Activated CD4-positive, alpha-beta T cell treated with anti-CD3 and anti-CD28 coated beads for 48 hours (primary cell): ENCODE measurements around the gene RCOR2.

Experiments
- DNase-seq: peaks from one replicate; pipeline ENCODE4 v3.0.0-alpha.2; 2020

RCOR2 gene

DNA sequence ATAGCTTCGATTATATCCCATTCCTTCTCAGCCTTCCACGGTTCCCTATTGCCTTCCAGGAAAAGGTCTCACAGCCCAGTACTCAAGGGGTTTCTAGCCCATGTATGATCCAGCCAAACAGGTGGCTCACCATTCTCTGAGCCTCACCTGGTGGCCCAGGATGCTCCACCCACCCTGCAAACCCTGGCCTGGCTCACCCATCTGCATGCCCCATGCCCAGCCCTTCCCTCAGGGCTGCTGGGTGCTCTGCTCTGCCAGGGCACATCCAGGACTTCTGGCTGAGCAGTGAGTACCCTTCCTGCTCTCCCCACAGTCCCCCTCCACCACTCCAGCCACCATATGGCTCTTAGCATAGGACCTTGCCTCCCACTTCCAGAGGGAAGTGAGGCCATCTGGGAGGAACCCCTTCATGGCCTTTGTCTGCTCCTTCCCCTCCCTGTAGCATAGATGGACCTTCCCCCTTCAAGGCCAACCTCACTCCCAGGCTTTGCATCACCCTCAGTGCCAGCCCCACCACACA is 5.8 kb upstream of the RCOR2 start:
- DNase-seq, result no peak

- peak; percentile 45 for DNase-seq
These were observed 4.0 kb upstream of the RCOR2 start for GRCh38 chr11:63920939-63921417.

DNA sequence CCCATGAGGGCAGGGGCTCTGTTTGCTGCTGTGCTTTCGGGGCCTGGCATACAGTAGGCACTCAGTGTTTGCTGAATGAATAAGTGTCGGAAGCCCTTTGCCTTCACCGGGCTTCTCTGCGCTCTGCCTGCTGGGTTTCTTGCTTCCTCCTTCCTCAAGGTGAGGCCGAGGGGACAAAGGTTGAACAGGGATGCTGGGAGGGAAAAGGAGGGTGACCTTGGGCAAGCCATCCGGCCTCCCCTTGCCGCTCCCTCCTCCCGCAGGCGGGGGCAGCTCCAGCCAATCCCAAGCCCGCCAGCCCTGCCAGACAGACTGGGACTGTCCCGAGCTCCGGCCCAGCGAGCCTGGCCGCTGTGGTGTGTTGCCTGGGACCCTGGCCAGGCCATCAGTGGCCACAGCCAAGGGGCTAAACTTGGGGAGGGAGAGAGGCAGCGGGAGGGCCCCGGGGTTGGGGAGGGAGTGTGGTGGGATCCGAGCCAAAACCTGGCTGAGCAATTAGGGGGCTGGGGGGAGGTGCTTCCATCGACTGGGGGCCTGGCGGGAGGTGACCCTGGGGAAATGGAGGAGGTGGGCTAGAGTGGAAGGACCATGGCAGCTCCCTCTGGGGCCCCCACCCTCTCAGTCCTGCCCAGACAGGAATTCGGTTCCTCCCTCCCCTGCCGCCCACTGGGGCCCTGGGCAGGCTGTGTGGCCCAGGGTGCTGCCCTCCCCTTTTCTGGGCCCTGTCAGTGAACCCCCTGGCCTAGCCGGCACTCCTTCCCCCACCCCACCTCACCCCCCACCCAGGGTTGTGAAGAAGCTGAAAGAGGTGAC is 3.4 kb upstream of the RCOR2 start:
- no peak for DNase-seq

GRCh38 chr11:63919267-63920125 is 2.5 kb upstream of the RCOR2 start:
- no peak for DNase-seq

GRCh38 chr11:63918507-63919191 is 1.7 kb upstream of the RCOR2 start:
- no peak for DNase-seq

GRCh38 chr11:63917692-63918506 is 935 bp upstream of the RCOR2 start:
- DNase-seq, result peak; percentile 45

DNA sequence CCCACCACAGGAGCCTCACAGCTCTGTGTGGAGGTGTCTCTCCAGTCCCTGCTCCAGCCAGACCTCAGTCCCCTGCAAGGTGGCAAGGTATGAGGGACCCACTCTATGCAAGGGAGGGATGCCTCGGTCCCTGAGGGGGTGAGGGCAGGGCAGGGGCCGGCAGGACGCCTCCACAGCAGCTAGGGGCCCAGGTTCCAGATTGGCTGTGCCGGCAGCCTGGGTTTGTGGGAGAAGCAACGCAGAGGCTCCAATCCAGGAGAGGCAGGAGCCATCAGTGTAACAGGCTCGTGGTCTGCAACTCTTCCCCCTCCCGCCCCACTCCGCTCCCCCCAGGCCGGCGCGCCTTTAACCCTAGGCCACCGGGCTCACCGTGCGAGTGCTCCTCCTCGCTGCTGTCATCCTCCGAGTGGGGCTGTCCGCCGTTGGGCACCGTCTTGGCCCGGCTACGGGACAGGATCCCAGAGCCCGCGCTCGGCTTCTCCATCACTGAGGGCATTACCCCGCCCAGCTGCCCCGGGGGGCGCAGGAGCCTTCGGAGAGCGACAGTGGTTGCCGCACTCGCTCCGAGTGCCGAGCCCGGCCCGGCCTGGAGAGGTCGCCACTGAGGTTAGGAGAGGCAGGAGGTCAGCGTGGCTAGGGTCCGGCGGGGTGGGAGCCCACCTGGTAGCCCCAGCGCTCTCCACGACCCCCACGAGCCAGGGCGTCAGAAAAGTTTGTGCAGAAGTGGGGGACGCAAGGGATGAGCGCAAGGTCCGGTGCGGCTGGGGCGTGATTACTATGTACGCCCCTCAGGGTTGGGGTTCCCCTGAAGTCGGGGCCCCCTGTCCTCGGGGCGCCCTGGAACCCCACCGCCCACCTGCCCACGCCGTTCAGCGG is 765 bp downstream of the RCOR2 start:
- peak; percentile 58 for DNase-seq

GRCh38 chr11:63914896-63915691 is 1.9 kb downstream of the RCOR2 start:
- no peak for DNase-seq

- no peak for DNase-seq
These were observed 2.8 kb downstream of the RCOR2 start for GRCh38 chr11:63913866-63914830.

DNA sequence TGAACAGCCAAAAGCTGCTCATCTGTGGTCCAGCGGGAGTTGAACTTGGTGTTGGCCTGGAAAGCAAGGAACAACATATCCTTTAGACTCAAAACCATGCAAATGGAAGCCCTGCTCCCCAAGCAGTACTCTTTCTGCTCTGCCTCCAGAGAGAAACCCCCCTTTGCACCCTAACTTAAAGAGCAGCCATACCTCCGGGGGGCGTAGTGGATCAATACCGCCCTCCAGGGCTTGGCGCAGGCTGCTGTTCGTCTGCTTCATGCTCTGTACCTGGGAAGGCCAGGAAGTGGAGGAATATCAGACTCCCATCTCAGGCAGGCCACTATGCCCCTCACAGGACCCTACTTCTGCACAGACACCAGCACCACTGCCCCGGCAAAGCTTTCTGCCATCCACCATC is 4.3 kb downstream of the RCOR2 start:
- no peak for DNase-seq

DNA sequence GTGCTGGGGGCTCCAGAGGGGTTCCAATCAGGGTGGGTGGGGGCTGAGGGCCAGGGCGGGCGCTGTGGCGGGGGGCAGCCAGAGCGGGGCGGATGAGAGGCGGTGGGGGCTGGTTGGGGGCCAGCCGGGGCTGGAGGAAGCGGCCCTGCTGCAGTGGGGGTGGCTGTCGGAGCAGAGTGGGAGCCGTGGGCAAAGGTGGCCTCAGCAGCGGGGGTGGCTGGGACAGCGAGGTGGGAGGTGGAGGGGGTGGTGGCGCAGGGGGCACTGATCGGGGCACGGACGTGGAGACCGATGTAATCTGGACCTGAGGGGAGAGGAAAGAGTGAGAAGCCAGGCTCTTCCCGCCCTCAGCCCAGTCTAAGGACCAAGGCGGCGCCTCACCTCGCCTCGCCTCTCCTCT is 5.1 kb downstream of the RCOR2 start:
- DNase-seq, result no peak

- no peak for DNase-seq
These were observed 5.5 kb downstream of the RCOR2 start for GRCh38 chr11:63911440-63911839.

GRCh38 chr11:63910675-63911074 is 6.3 kb downstream of the RCOR2 start:
- no peak for DNase-seq

DNA sequence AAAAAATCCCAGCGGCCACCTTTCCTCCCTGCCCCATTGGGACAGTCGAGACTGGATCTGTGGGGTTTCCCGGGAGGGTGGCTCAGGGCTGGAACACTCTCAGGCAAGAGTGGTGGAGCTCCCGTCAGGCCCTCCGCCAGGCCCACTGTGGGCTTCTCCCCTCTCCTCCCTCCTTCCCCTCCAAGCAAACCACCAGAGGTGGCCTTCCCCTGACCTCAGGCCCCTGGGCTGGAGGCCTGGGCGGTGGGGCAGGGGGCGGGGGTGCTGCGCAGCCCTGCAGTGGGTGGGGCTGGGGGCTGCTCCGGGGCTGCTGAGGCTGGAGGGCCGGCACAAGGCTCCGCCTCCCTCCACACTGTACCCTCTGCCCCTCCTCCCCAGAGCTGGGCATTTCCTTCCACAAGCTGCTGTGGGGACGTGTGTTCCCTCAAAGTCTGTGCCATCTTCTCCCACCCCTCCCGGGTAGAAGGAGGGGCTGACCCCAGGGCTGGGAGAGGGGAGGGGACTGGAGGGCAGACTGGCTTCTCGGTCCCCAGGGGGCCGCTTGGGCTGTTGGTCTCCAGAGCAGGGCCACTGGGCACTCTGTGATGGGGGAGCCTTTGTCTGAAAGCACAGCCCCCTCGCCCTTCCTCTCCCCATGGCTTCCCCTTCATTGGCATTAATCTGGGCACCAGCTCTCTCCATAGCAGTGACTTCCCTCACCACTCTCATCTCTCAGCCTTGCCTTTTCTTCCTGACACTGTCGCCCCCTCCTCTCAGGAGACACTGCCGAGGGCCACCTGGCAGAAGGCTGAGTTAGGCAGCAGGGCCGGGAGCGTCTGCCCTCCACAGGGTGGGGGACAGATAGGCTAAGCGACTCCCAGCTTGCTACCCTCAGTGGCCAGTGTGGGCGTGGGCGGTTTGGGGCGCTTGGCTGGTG is 7.1 kb downstream of the RCOR2 start:
- DNase-seq, result no peak

DNA sequence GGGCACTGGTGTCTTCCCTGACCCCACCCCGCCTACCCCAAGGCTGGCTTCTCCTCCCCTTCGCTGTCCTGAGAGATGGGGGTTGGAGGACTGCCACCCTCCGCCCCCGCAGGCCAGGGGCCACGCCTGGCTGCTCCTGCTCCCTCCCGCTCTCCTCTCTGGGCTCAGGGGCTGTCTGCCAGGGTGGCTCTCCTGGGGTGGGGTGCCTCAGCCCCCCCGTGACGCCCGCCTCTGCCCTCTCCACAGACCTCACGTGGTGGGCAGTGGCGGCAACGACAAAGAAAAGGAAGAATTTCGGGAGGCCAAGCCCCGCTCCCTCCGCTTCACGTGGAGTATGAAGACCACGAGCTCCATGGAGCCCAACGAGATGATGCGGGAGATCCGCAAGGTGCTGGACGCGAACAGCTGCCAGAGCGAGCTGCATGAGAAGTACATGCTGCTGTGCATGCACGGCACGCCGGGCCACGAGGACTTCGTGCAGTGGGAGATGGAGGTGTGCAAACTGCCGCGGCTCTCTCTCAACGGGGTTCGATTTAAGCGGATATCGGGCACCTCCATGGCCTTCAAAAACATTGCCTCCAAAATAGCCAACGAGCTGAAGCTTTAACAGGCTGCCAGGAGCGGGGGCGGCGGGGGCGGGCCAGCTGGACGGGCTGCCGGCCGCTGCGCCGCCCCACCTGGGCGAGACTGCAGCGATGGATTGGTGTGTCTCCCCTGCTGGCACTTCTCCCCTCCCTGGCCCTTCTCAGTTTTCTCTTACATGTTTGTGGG is 8.1 kb downstream of the RCOR2 start:
- no peak for DNase-seq

DNA sequence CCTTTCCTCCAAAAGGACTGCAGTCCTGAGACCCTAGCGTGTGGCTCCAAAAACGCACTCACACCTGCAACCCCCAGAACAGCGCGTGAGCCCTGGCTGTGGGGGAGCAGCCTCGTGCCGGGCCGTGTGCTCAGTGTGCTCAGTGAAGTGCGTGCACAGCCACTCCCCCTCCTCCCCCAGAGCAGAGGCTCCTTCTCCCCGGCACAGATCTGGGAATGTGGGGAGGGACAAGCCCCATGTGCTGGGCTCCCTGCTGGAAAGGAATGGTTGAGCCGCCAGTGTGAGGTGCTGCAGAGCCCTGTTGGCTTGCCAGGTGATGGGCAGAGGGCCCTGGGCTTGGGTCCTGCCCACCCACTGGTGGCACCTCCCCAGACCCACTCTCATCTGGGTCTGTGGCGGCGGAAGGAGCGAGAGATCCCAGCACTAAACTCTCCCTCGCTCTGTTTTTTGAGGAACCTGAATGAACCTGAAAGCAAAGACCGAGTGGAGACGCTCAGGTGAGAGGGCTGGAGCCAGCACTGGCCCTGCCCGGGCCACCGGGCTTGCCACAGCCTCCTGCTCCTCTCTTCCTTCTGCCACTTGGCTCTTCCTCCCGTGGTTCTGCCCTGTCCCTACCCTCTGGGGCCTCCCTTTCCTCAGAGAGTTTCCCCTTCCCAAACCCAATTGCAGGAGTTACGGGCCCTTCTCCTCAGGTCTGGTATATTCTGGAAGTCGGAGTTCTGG is 9.0 kb downstream of the RCOR2 start:
- DNase-seq, result no peak
